K562 (cell line): ENCODE measurements around the gene KIF12. TPM values are rescaled to one million over a fixed set of nuclear protein-coding genes. Genes with fewer than 3 reads are reported as not detected.

ENCODE experiments used
- ATAC-seq: fragments of 200-7000 bp; cut with Tn5 transposase; 3 replicates; pipeline ENCODE4 v1.9.1; 2020; ENCODE audit warnings: moderate library complexity
- BruUV-seq: library from RNA; stranded (reverse); fragments of 400-500 nt; replicated peaks from 2 replicates; lab custom pipeline; 2021; lab: Mats Ljungman, UMichigan
- CTCF ChIA-PET: fragments of 300-600 bp; formaldehyde crosslinking; extraction: SDS; loops from one replicate; lab custom pipeline; 2021; ENCODE audit warnings: low intra/inter-chr PET ratio; lab: Yijun Ruan, JAX
- POLR2A ChIA-PET: fragments of 300-600, 350-650 bp; sonication (Branson Sonifier 250); formaldehyde crosslinking; extraction: SDS; loops from one replicate; lab custom pipeline; 2021; ENCODE audit warnings: antibody characterized with exemption, inconsistent platforms; lab: Yijun Ruan, JAX
- DNase-seq, 4 experiments: peaks; one replicate each; pipeline versions ENCODE4 v3.0.0 to v3.0.0-alpha.2; 2011 to 2018; ENCODE audit warnings: low spot score in 3 of 4, mixed read lengths in 3 of 4; ENCODE audit errors: extremely low read depth in 1 of 4
- FAIRE-seq: peaks from 2 replicates; lab custom pipeline; 2011; peaks lifted over from hg19 to GRCh38; lab: Jason Lieb, UNC
- H2AFZ ChIP-seq: 2 replicates; pipeline ENCODE4 v1.6.0; 2011; ENCODE audit warnings: low read depth, low read length, control low read depth, inconsistent platforms
- H3K27ac ChIP-seq: fragments of 200-600 bp; 3 replicates; pipeline ENCODE4 v1.8.0; 2011; ENCODE audit warnings: low read depth, mild to moderate bottlenecking, control low read depth, inconsistent platforms, low read length, moderate library complexity, mixed read lengths; ENCODE audit errors: extremely low read depth
- H3K27me3 ChIP-seq, 2 experiments: fragments of 300-600 bp in 1 of 2; 2 replicates in 1 of 2; 3 replicates in 1 of 2; pipeline versions ENCODE4 v1.6.0 to v1.8.0; 2011; ENCODE audit warnings: inconsistent platforms in 2 of 2, low read length in 2 of 2, mild to moderate bottlenecking in 1 of 2, mixed read lengths in 1 of 2, moderate library complexity in 1 of 2; ENCODE audit not compliant: control insufficient read depth in 2 of 2, insufficient read depth in 2 of 2
- H3K36me3 ChIP-seq: fragments of 300-600 bp; 3 replicates; pipeline ENCODE4 v1.8.0; 2011; ENCODE audit warnings: mild to moderate bottlenecking, low read length, inconsistent platforms; ENCODE audit not compliant: control insufficient read depth, insufficient read depth
- H3K4me1 ChIP-seq, 2 experiments: fragments of 200-600 bp in 1 of 2; replicated peaks in 1 of 2; 2 replicates in 1 of 2; 3 replicates in 1 of 2; pipeline versions ENCODE4 v1.5.1 to v1.8.0; 2011; ENCODE audit warnings: inconsistent platforms in 2 of 2, low read length in 2 of 2, mild to moderate bottlenecking in 1 of 2, mixed read lengths in 1 of 2, moderate library complexity in 1 of 2; ENCODE audit not compliant: control insufficient read depth in 2 of 2, insufficient read depth in 2 of 2
- H3K4me2 ChIP-seq: 2 replicates; pipeline ENCODE4 v1.6.1; 2011; ENCODE audit warnings: low read length, control low read depth, inconsistent platforms, mixed read lengths; ENCODE audit not compliant: insufficient read depth
- H3K4me3 ChIP-seq: fragments of 200-600 bp; sonication (generic), shearing (Covaris generic); 2 replicates; pipeline ENCODE4 v1.5.1; 2016; ENCODE audit warnings: control low read depth, inconsistent platforms
- H3K79me2 ChIP-seq: fragments of 200-600 bp; 3 replicates; pipeline ENCODE4 v1.8.0; 2011; ENCODE audit warnings: low read length, inconsistent platforms; ENCODE audit not compliant: control insufficient read depth, insufficient read depth
- H3K9ac ChIP-seq, 2 experiments: 2 replicates each; pipeline versions ENCODE4 v1.6.0 to v1.6.1; 2011; ENCODE audit warnings: low read depth in 2 of 2, low read length in 2 of 2, control low read depth in 1 of 2, inconsistent platforms in 1 of 2, mild to moderate bottlenecking in 1 of 2, mixed read lengths in 1 of 2; ENCODE audit not compliant: insufficient read depth in 1 of 2
- H3K9me1 ChIP-seq: one replicate; pipeline ENCODE4 v1.6.0; 2011; ENCODE audit warnings: inconsistent platforms, mild to moderate bottlenecking, low read length, moderate library complexity; ENCODE audit not compliant: control insufficient read depth, insufficient read depth
- H3K9me3 ChIP-seq: replicated peaks from 2 replicates; pipeline ENCODE4 v1.5.1; 2011; ENCODE audit warnings: low read depth, low read length, inconsistent platforms; ENCODE audit not compliant: control insufficient read depth, insufficient read depth
- H4K20me1 ChIP-seq: replicated peaks from 2 replicates; pipeline ENCODE4 v1.6.1; 2011; ENCODE audit warnings: low read length, inconsistent platforms, mixed read lengths; ENCODE audit not compliant: control insufficient read depth, insufficient read depth
- CXXC5 ChIP-seq: fragments of 250-450 bp; sonication (Bioruptor Pico); IDR thresholded peaks from 2 replicates; pipeline ENCODE4 v1.8.0; 2022; ENCODE audit warnings: inconsistent platforms, mild to moderate bottlenecking, moderate library complexity
- DLX4 ChIP-seq: fragments of 250-450 bp; sonication (Bioruptor Pico); IDR thresholded peaks from 2 replicates; pipeline ENCODE4 v1.6.1; 2021; ENCODE audit warnings: mild to moderate bottlenecking
- GABPA ChIP-seq: fragments of 200-800 bp; sonication (Bioruptor generic); conservative IDR thresholded peaks from 2 replicates; pipeline ENCODE4 v1.6.1; 2016; ENCODE audit warnings: low read depth, missing genetic modification characterization, missing compliant biosample characterization
- HMGXB4 ChIP-seq: sonication (generic); formaldehyde crosslinking; IDR thresholded peaks from 2 replicates; pipeline ENCODE4 v1.8.1; 2023; ENCODE audit warnings: mild to moderate bottlenecking, missing genetic modification reagents
- MECOM ChIP-seq: fragments of 250-450 bp; sonication (Bioruptor Pico); IDR thresholded peaks from 2 replicates; pipeline ENCODE4 v1.8.0; 2022; ENCODE audit warnings: inconsistent platforms
- MTF1 ChIP-seq: fragments of 250-450 bp; sonication (Bioruptor Pico); IDR thresholded peaks from 2 replicates; pipeline ENCODE4 v1.9.0; 2021; ENCODE audit warnings: moderate library complexity, mild to moderate bottlenecking, inconsistent platforms, borderline replicate concordance
- NCOA4 ChIP-seq: fragments of 450-650 bp; IDR thresholded peaks from 2 replicates; pipeline ENCODE4 v1.6.1; 2018; ENCODE audit warnings: mild to moderate bottlenecking; ENCODE audit not compliant: partially characterized antibody
- NCOR1 ChIP-seq: fragments of 450-650 bp; IDR thresholded peaks from 2 replicates; pipeline ENCODE4 v1.6.1; 2016; ENCODE audit warnings: mild to moderate bottlenecking, moderate library complexity
- PCBP1 ChIP-seq: fragments of 200-400 bp; formaldehyde crosslinking; IDR thresholded peaks from 2 replicates; pipeline ENCODE4 v1.6.1; 2018; ENCODE audit warnings: mild to moderate bottlenecking, low read depth, low read length; ENCODE audit not compliant: poor library complexity, severe bottlenecking
- SMAD4 ChIP-seq: fragments of 250-450 bp; sonication (Bioruptor Pico); conservative IDR thresholded peaks from 2 replicates; pipeline ENCODE4 v1.8.0; 2021; ENCODE audit warnings: inconsistent platforms, mild to moderate bottlenecking, moderate library complexity
- SP2 ChIP-seq: IDR thresholded peaks from 2 replicates; pipeline ENCODE4 v1.6.1; 2011; ENCODE audit warnings: mild to moderate bottlenecking, low read depth, low read length, moderate library complexity; ENCODE audit not compliant: poor library complexity, severe bottlenecking; ENCODE audit errors: extremely low read depth
- TCFL5 ChIP-seq: fragments of 250-450 bp; sonication (Bioruptor Pico); conservative IDR thresholded peaks from 2 replicates; pipeline ENCODE4 v1.6.1; 2021; ENCODE audit warnings: mild to moderate bottlenecking, moderate library complexity, matching md5 sums
- WGBS: fragments of 100-300 bp; shearing (Covaris generic); methylation state at CpG from one replicate; pipeline ENCODE4 v1.1.6; 2016; ENCODE audit warnings: low coverage, mixed read lengths; ENCODE audit not compliant: insufficient coverage; ENCODE audit errors: missing lambda C conversion rate; 5-methylcytosine and 5-hydroxymethylcytosine counted together
- in situ Hi-C: fragments of 300-500 bp; cut with MboI; formaldehyde crosslinking; loops from 4 replicates; pipeline ENCODE4 v1.15.0; 2018; ENCODE audit warnings: inconsistent platforms, mixed read lengths
- intact Hi-C: fragments of 100-400 bp; cut with micrococcal nuclease; formaldehyde crosslinking; loops from 2 replicates; pipeline ENCODE4 v1.14.2; 2022
- polyA plus RNA-seq, 8 experiments: library from polyadenylated mRNA; depleted of rRNA in 4 of 8; stranded (reverse) in 5 of 8; unstranded in 3 of 8; fragments of >200 nt; fragmentation: Nextera tagmentation in 2 of 8; fragmentation: Illumina TruSeq in 1 of 8; extraction: Ambion mirVana in 2 of 8; extraction: Trizol in 1 of 8; gene quantifications; 2 replicates each; pipeline versions ENCODE4 v1.2.1 to v1.2.3, GENCODE V29; 2011 to 2014; ENCODE audit warnings: inconsistent platforms in 1 of 8, missing spikeins in 1 of 8
- total RNA-seq, 7 experiments: library from RNA; depleted of rRNA in 6 of 7; stranded (reverse); fragments of >200 nt in 6 of 7; fragmentation: Illumina TruSeq in 2 of 7; extraction: Trizol in 2 of 7; gene quantifications; 2 replicates each; pipeline versions ENCODE4 v1.2.1 to v1.2.3, GENCODE V29; 2011 to 2021; ENCODE audit warnings: low replicate concordance in 1 of 7
- TF ChIP-seq, protein P1 (sequence below): fragments of 250-450 bp; sonication (Bioruptor Pico); IDR thresholded peaks from 2 replicates; pipeline ENCODE4 v1.8.0; 2022; ENCODE audit warnings: inconsistent platforms, mild to moderate bottlenecking, moderate library complexity, borderline replicate concordance
- TF ChIP-seq, protein P2 (sequence below): sonication (generic); formaldehyde crosslinking; IDR thresholded peaks from 2 replicates; pipeline ENCODE4 v1.8.0; 2023; ENCODE audit warnings: mild to moderate bottlenecking, missing genetic modification reagents

KIF12 gene
- total and polyA plus RNA-seq, 9 of the 15 experiments (the other 6 are each of a cell fraction or from before 2014, with no cell fraction given) = not detected

DNA sequence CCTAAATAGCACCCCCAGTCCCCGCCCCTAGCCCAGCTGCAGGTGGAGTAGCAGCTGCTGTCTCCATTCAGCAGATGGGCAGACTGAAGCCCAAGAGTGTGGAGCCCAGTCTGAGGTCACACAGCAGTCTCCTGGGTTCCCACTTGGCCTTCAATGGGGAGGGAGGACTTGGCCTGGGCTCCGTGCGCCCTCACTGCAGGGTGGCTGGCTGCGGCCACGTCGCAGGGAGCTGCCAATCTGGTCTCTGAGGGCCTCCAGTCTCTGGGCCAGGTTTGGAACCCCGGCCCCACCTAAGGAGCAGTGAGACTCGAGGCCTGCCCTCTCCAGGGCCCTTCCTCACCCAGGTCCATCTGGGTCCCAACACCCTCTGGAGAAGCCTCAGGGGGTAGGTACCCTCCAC lies 7.4 kb downstream of the KIF12 start (continued):
- no peak for TF ChIP-seq SP2
- no peak for TF ChIP-seq CXXC5 (CRISPR knock-in tag)
- no peak for TF ChIP-seq NCOR1
- TF ChIP-seq SMAD4 (CRISPR knock-in tag) = no peak
- no peak for TF ChIP-seq NCOA4
- TF ChIP-seq, protein P1, sequence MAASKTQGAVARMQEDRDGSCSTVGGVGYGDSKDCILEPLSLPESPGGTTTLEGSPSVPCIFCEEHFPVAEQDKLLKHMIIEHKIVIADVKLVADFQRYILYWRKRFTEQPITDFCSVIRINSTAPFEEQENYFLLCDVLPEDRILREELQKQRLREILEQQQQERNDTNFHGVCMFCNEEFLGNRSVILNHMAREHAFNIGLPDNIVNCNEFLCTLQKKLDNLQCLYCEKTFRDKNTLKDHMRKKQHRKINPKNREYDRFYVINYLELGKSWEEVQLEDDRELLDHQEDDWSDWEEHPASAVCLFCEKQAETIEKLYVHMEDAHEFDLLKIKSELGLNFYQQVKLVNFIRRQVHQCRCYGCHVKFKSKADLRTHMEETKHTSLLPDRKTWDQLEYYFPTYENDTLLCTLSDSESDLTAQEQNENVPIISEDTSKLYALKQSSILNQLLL (CRISPR knock-in tag) = no peak
- no peak for TF ChIP-seq PCBP1
- TF ChIP-seq MTF1 (CRISPR knock-in tag) = no peak
- TF ChIP-seq, all 486 proteins: peak for 0

GRCh38 chr9:114090798-114091197 lies 8.3 kb downstream of the KIF12 start:
- in situ Hi-C loops = no loop called here
- Histone ChIP-seq H3K27ac (no peak overlapping the region), H3K27me3 (peaks cover 2 to 29% of the 10 kb centered on the region in 2 experiments; a peak in 3 of 5 replicates), H3K36me3 (no peaks in the 10 kb centered on the region), H3K4me3 (no peak overlapping the region), H3K9me1 (no peaks in the 10 kb centered on the region), H2AFZ (no peak overlapping the region), H3K79me2 (no peaks in the 10 kb centered on the region), H3K9ac (no peak overlapping the region), H4K20me1 (no peaks in the 10 kb centered on the region), H3K9me3 (no peaks in the 10 kb centered on the region), H3K4me2 (no peak overlapping the region), H3K4me1 (no peaks in the 10 kb centered on the region)
- 0% methylated on average over 4 of the region's 4 CpGs for WGBS
- ChIA-PET CTCF (no interaction called here), POLR2A (no interaction called here)
- ATAC-seq (no peak), DNase-seq (no peak), FAIRE-seq (no peak)
- BruUV-seq = no TSS peak
- TF ChIP-seq, protein P2, sequence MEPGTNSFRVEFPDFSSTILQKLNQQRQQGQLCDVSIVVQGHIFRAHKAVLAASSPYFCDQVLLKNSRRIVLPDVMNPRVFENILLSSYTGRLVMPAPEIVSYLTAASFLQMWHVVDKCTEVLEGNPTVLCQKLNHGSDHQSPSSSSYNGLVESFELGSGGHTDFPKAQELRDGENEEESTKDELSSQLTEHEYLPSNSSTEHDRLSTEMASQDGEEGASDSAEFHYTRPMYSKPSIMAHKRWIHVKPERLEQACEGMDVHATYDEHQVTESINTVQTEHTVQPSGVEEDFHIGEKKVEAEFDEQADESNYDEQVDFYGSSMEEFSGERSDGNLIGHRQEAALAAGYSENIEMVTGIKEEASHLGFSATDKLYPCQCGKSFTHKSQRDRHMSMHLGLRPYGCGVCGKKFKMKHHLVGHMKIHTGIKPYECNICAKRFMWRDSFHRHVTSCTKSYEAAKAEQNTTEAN (CRISPR knock-in tag) = no peak
- TF ChIP-seq HMGXB4 (CRISPR knock-in tag) (no peak), TCFL5 (CRISPR knock-in tag) (no peak), DLX4 (no peak), GABPA (no peak), MECOM (no peak)
- intact Hi-C loops = no loop called here
